22Rv1 (cell line): ENCODE data around the gene ADGRL3.

Experiments
- CTCF ChIP-seq: fragments of 450-650 bp; IDR thresholded peaks from 2 replicates; pipeline ENCODE4 v1.5.1; 2017; ENCODE audit warnings: mild to moderate bottlenecking
- ZFX ChIP-seq: fragments of 450-650 bp; IDR thresholded peaks from 2 replicates; pipeline ENCODE4 v1.6.1; 2017; ENCODE audit warnings: antibody characterized with exemption, borderline replicate concordance

- TF ChIP-seq CTCF = no peak
- TF ChIP-seq ZFX = no peak
These were observed 804.8 kb downstream of the ADGRL3 start for GRCh38 chr4:62004881-62005280.
